Measurements from ENCODE around the gene ZFPM1. TPM values are rescaled to one million over a fixed set of nuclear protein-coding genes. Genes with fewer than 3 reads are reported as not detected.

The ZFPM1 gene
- total RNA-seq, 2 donors from 2014 or later = 1.7 to 2.4 TPM

- Histone ChIP-seq H3K9me3 (no peaks in the 10 kb centered on the region), H3K36me3 (no peaks in the 10 kb centered on the region), H3K4me1 (peaks cover 0 to 21% of the 10 kb centered on the region in 2 donors), H3K27me3 (peaks cover 0 to 11% of the 10 kb centered on the region in 2 donors), H3K27ac (no peak overlapping the region), H3K4me3 (no peak overlapping the region)
- TF ChIP-seq CTCF (IDR thresholded peaks at IDR 0.05) = no peak
- DNase-seq (ENCODE audit: low spot score) = no peak
These were observed 20.3 kb upstream of the ZFPM1 start for GRCh38 chr16:88432753-88433152.

GRCh38 chr16:88433632-88434352 is 19.3 kb upstream of the ZFPM1 start:
- no peak for DNase-seq (ENCODE audit: low spot score)
- no peaks in the 10 kb centered on the region for H3K36me3 ChIP-seq
- H3K9me3 ChIP-seq = no peaks in the 10 kb centered on the region
- no peak for TF ChIP-seq CTCF (IDR thresholded peaks at IDR 0.05)
- H3K27me3 ChIP-seq = peaks cover 0 to 11% of the 10 kb centered on the region in 2 donors
- H3K27ac ChIP-seq = no peak overlapping the region
- peaks cover 0 to 21% of the 10 kb centered on the region in 2 donors for H3K4me1 ChIP-seq
- no peak overlapping the region for H3K4me3 ChIP-seq

- DNase-seq (ENCODE audit: low spot score) = no peak
- H3K27ac ChIP-seq = no peak overlapping the region
- peaks cover 0 to 11% of the 10 kb centered on the region in 2 donors for H3K27me3 ChIP-seq
- no peak for TF ChIP-seq CTCF (IDR thresholded peaks at IDR 0.05)
- peaks cover 0 to 20% of the 10 kb centered on the region in 2 donors for H3K4me1 ChIP-seq
- no peaks in the 10 kb centered on the region for H3K36me3 ChIP-seq
- no peak overlapping the region for H3K4me3 ChIP-seq
- no peaks in the 10 kb centered on the region for H3K9me3 ChIP-seq
These were observed 18.8 kb upstream of the ZFPM1 start for GRCh38 chr16:88434353-88434690.

GRCh38 chr16:88434746-88435145 is 18.3 kb upstream of the ZFPM1 start:
- H3K4me3 ChIP-seq = no peak overlapping the region
- no peak for DNase-seq (ENCODE audit: low spot score)
- peaks cover 0 to 6% of the 10 kb centered on the region in 2 donors for H3K27me3 ChIP-seq
- TF ChIP-seq CTCF (IDR thresholded peaks at IDR 0.05) = no peak
- no peaks in the 10 kb centered on the region for H3K9me3 ChIP-seq
- no peaks in the 10 kb centered on the region for H3K36me3 ChIP-seq
- H3K27ac ChIP-seq = no peak overlapping the region
- peaks cover 0 to 15% of the 10 kb centered on the region in 2 donors for H3K4me1 ChIP-seq

- no peaks in the 10 kb centered on the region for H3K27me3 ChIP-seq
- H3K27ac ChIP-seq = no peak overlapping the region
- H3K4me1 ChIP-seq = peaks cover 0 to 6% of the 10 kb centered on the region in 2 donors
- TF ChIP-seq CTCF (IDR thresholded peaks at IDR 0.05) = no peak
- no peak overlapping the region for H3K4me3 ChIP-seq
- no peak for DNase-seq (ENCODE audit: low spot score)
- H3K9me3 ChIP-seq = no peaks in the 10 kb centered on the region
- H3K36me3 ChIP-seq = no peaks in the 10 kb centered on the region
These were observed 17.4 kb upstream of the ZFPM1 start for GRCh38 chr16:88435437-88436355.
